Myocyte (in vitro differentiated cells): ENCODE results near the gene ADORA1. TPM values are rescaled to one million over a fixed set of nuclear protein-coding genes. Genes with fewer than 3 reads are reported as not detected.

Source experiments
- DNase-seq: peaks from one replicate; pipeline ENCODE4 v3.0.0-alpha.2; 2012; ENCODE audit warnings: low read depth
- total RNA-seq: library from RNA; depleted of rRNA; stranded (reverse); fragments of >200 nt; gene quantifications from 2 replicates; pipeline ENCODE4 v1.2.3, GENCODE V29; 2014

ADORA1 gene
- total RNA-seq, 1 donor from 2014 or later: 27.4 TPM

DNA sequence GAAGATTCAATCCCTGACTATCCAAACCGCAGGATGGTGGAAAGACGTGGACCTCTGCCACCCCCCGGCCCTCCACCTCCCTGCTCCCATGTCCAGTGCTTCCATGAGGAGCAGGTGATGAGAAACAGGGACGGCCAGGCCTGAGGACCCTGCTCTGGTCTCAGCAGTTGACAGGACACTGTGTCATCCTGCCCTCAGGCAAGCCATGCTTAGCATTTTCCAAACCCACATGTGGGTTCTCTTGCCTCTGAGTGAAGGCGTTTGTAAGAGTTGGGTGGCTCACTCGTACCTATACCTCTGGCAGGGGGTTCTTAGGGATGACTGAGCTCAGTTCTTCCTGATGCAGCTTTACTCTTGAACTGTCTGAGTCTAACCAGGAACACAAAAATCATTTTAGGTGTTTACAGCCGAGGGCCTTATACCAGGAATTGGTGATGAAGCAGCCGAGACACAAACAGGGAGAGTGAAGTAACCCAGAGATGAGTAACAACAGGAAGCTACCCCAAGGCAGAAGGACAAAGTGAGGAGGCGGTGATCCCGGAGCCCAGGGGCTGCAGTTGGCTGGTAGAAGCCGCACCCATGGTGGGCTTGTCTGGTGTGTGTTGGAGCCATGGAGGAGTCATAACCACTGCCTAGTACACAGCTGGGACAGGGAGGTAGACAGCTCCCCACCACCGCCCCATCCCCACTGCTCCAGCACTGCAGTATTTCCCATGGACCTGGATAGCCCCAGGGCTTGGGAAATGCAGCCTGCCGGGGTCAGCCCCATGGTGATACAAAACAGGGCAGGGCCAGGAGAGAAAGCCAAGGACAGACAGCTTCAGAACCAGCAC, 26.7 kb downstream of the ADORA1 start:
- DNase-seq: peak; percentile 80

- no peak for DNase-seq
Measured at GRCh38 chr1:203156280-203156679, 28.8 kb downstream of the ADORA1 start.

GRCh38 chr1:203158423-203158822, 30.9 kb downstream of the ADORA1 start:
- no peak for DNase-seq

DNA sequence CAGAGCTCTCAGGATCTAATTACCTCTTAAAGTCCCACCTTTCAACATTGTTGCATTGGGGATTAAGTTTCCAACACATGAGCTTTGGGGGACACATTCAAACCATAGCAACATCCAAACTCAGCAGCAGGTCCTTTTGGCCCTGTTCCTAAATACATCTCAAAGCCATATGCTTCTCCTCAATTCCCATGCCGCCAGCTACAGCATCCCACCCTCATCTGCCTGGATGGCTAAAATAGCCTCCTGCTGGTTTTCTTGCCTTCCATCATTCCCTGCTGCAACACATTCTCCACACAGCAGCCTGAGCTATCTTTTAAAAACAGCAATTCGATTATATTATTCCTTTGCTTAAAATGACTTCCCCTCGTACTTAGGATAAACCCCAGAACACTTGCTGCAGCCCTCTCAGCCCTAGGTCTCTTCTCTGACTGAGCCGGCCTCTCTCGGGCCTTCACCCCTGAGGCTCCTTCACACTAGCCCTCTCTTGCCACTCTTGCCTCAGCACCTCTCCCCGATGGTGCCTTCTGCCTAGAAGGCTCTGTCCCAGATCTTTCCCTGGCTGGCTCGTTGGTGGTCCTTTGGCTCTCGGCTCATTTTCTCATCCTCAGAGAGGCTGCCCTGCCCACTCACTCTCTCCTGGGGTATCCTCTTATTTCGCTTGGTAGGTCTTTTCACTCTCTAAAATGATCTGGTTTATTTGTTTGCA, 31.6 kb downstream of the ADORA1 start:
- DNase-seq: no peak

- DNase-seq: no peak
Measured at GRCh38 chr1:203159844-203160243, 32.3 kb downstream of the ADORA1 start.

DNA sequence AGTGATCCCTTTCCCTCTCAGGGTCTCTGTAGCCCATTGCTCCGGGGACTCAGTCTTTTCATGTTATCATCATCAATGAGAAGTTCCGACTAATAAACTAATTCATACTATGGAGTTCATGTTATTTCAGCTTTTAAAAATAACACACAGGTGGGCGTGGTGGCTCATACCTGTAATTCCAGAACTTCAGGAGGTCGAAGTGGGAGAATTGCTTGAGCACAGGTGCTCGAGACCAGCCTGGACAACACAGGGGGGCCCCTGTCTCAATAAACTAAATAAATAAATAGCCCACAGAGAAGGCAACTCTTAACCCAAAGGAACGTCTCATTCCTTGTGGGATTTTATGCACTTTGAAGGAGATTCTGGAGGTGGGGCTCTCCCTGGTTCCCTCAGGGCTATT, 33.6 kb downstream of the ADORA1 start:
- no peak for DNase-seq

DNA sequence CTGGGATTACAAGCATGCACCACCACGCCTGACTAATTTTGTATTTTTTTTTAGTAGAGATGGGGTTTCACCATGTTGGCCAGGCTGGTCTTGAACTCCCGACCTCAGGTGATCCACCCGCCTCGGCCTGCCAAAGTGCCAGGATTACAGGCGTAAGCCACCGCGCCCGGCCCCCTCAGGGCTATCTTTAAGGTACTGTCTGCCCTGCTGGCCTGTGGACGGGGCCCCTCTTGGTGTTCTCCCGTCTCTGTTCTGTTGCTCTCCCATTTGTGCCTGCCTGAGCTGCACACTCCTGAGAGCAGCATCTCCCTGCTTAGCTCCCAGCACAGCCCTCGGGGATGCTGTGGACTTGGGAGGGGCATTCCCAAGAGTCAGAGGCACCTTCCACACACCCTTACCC, 34.2 kb downstream of the ADORA1 start:
- no peak for DNase-seq

- DNase-seq: no peak
Measured at GRCh38 chr1:203162403-203162802, 34.9 kb downstream of the ADORA1 start.

DNA sequence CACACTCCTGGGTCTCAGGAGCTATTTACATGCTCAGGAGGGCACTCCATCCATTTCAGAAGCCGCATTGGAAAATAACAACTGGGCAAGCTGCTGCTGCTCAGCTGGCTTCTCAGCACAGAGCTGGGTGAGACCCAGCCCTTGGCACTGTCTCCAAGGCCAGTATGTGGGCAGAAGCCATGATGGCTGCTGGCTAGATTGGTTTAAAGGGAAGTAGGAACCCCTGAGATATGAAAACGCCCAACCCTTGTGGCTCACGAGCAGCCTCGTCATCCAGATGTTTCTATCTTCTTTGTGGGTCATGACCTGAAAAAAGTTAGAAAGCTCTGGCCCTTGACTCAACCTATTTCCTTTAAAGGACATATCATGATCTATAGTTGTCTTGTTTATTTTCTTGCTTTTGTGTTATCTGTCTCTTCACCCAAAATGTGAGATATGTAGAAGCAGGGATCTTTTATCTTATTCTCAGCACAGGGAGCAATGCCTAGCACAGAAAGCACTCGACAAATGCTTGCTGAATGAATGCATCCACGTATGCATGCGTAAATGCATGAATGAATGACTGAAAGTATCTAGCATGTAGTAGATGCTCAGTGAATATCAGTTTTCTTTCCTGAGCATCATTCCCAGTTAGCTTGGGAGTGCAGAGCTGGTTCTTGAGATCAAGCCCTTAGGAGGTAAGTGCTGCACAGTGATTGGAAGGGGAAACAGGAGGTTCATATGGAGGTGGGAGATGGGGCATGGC, 36.5 kb downstream of the ADORA1 start:
- no peak for DNase-seq

GRCh38 chr1:203165101-203165799, 37.7 kb downstream of the ADORA1 start:
- DNase-seq: no peak

DNA sequence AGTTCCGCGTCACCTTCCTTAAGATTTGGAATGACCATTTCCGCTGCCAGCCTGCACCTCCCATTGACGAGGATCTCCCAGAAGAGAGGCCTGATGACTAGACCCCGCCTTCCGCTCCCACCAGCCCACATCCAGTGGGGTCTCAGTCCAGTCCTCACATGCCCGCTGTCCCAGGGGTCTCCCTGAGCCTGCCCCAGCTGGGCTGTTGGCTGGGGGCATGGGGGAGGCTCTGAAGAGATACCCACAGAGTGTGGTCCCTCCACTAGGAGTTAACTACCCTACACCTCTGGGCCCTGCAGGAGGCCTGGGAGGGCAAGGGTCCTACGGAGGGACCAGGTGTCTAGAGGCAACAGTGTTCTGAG, 38.3 kb downstream of the ADORA1 start:
- DNase-seq: peak; percentile 44

DNA sequence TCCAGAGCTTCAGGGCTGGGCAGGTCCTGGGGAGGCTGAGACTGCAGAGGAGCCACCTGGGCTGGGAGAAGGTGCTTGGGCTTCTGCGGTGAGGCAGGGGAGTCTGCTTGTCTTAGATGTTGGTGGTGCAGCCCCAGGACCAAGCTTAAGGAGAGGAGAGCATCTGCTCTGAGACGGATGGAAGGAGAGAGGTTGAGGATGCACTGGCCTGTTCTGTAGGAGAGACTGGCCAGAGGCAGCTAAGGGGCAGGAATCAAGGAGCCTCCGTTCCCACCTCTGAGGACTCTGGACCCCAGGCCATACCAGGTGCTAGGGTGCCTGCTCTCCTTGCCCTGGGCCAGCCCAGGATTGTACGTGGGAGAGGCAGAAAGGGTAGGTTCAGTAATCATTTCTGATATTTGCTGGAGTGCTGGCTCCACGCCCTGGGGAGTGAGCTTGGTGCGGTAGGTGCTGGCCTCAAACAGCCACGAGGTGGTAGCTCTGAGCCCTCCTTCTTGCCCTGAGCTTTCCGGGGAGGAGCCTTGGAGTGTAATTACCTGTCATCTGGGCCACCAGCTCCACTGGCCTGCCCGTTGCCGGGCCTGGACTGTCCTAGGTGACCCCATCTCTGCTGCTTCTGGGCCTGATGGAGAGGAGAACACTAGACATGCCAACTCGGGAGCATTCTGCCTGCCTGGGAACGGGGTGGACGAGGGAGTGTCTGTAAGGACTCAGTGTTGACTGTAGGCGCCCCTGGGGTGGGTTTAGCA, 38.8 kb downstream of the ADORA1 start:
- DNase-seq: peak; percentile 90

- DNase-seq: peak; percentile 92
Measured at GRCh38 chr1:203167026-203167912, 39.7 kb downstream of the ADORA1 start.

- DNase-seq: no peak
Measured at GRCh38 chr1:203167913-203168200, 40.3 kb downstream of the ADORA1 start.

DNA sequence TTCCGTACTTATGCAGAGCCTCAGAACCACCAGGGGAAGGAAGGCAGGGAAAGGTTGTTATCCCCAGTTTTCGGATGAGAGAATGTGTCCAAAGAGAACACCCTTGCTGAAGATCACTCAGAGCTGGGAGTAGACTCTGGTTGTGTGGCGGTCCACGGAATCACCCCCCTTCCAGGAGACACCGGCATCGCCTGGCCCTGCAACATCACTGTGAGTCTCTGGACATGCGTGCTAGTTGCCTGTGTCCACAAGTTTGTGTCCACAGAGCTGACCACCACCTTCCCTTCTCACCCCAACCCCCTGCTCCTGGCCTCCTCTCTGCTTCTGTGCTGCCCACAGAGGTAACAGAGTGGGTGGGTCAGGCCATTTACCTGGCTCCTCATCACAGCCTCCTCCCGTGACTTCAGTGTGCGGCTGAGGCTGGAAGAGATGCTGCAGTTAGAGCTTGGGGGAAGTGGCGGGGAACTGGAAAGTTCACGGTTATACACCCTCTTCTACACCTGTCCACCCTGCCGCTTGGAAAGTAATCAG, 40.8 kb downstream of the ADORA1 start:
- peak; percentile 57 for DNase-seq

DNA sequence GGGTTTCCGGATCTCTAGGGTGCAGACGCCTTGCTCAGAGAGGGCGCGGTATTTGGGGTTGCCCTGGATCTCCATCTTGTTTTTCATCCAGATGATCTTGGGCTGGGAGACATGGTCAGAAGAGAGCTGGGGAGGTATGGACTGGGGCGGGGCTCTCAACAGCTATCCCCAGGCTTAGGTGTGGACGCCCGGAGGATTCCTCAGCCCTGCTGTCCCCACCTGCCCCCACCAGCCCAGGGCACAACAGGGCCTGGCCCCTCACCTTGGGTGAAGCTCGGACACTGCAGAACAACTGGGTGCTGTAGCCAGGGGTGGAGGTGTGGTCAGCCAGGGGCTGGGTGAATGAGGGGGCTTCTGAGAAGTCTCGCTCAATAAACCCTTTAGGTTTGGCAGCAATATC, 41.5 kb downstream of the ADORA1 start:
- peak; percentile 41 for DNase-seq

DNA sequence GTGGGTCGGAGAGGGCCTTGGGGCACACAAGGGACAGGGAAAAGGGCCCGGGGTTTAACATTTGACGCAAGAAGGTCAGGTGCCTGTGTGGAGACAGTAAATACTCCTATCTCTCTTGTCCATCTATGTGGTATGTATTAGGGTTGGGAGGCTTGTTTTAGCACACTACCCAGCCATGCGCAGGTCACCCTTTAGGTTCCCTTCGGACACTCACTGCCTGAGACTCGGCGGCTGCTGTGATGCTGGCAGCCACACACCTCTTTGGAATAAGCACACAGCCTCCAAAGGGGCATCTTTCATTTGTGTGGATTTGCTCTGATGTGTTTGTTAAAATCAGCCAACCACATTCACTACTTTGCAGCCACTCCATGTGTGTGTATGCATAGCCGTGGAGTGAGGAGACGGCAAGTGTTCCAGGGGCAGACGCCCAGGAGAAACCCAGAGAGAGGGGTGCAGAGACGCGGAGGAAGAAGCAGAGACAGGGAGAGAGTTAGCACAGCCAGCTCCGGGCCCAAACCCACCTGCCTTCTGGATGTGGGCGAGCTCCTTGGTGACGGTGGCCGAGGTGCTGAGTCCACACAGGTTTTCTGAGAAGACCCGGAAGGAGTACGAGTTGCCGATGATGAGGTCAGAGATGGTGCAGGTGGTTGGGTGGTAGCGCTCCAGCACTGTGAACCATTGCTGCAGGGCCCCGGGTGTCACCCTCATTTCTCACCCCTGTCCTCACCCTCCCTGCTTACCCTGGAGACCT, 42.4 kb downstream of the ADORA1 start:
- peak; percentile 38 for DNase-seq

GRCh38 chr1:203170625-203171330, 43.3 kb downstream of the ADORA1 start:
- peak; percentile 45 for DNase-seq
